Activated T-helper 9 cell treated with anti-CD3 and anti-CD28 coated beads, Interleukin-2, amount 50 U/mL, for 16 hours (primary cell): ENCODE measurements around the gene UQCRC1.
"Not testable (repeated sequence)": the region's sequence is repeated elsewhere in the genome, so short reads cannot be mapped to it uniquely, and the experiment has no call there.

Experiments
- DNase-seq: peaks from one replicate; pipeline ENCODE4 v3.0.0-alpha.2; 2020; ENCODE audit warnings: low read depth

The UQCRC1 gene

DNA sequence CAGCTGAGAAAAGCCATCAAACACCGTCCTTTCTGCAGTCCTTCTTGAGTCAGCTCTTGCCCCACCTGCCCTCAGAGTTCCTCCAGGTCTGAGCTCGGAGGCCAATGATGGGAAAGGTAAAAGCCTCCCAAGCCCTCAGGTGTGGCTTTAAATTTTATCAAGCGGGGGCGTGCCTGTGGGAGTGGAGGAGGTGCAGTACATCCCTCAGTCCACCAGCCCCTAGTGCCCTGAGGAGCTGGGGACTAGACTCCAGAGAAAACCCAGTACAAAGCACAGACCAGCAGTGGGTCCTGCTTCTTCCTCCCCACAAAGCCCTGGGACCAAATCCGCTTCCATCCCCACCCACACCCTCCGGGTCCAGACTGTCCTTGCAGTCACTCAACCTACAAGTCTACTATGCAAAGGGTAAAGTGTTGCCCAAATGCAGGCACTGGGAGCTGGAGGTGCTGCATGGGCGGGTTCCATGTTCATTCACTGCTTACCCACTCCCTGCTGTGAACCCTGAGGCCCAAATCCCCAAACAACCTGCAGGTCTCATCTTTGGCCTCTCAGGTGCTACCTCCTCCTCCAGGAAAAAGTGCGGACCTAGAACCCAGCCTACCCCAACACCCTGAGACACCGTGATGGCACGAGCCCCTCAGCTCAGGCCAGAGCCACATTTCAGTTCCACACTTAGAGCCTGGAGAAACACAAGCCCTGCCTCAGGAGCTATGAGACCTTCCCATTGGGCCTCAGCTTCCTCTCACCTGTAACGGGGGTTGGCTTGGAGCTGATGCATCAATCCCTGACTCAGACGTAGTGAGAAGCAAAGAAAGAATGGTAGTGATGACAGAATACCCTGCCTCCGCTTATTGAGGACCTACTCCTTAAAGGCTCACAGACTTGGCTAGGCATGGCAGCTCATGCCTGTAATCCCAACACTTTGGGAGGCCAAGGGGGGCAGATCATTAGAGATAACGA, 55.3 kb downstream of the UQCRC1 start:
- DNase-seq = no peak

GRCh38 chr3:48553361-48553760, 56.1 kb downstream of the UQCRC1 start:
- DNase-seq = no peak

GRCh38 chr3:48552111-48552951, 57.1 kb downstream of the UQCRC1 start:
- no peak for DNase-seq

DNA sequence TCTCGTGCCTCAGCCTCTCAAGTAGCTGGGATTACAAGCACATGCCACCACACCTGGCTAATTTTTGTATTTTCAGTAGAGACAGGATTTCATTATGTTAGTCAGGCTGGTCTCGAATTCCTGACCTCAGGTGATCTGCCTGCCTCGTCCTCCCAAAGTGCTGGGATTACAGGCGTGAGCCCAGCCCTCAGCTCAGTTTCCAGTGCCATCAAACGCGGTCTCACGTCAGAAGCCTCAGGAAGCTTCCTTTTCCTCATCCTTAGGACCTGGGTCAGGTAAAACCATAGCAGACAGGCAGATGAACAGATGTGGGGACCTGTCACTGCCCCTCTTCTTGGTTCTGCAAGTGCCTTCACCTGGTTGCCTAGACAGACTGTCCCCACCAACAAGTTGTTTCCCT, 57.8 kb downstream of the UQCRC1 start:
- DNase-seq = not testable (repeated sequence)
